GM19099 (cell line): ENCODE results near the gene SYTL1.

Experiments used
- POLR2A ChIP-seq: IDR thresholded peaks from 3 replicates; pipeline ENCODE4 v1.6.1; 2011; ENCODE audit warnings: low read depth; ENCODE audit not compliant: insufficient read length; ENCODE audit errors: extremely low read depth

The SYTL1 gene

GRCh38 chr1:27306892-27307761 lies 34.7 kb upstream of the SYTL1 start:
- no peak for TF ChIP-seq POLR2A

DNA sequence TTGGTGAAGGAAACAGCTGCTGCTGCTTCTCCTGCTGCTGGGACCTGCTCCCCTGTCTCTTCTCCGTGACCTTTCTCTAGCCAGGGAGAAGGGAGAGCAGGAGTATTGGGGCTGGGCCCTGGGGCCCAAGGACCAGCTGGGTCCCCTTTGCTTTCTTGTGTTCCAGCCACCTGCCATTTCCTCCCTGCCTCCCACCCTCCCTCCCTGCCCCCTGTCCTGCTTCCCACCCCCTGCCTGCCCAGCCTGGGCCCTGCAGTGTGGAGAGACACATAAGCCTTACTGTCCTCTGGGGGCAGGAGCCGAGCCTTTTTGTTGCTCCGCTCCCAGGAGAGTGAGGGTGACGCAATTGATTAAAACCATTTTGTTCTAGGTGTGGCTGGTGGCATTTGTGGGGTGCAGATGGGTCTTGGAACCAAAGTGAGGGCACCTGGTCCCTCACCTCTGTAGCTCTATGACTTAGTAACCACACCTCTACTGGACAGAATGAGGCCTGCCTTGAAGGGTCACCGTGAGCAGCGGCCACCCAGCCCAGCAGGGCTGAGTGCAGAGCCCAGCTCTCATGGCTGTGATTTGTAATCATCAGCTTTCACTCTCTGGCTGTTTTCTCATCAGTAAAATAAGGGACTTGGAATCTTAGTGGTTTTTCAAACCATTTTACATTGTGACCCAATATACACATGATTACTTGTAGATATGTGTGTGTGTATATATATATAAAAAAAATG lies 33.8 kb upstream of the SYTL1 start:
- no peak for TF ChIP-seq POLR2A

GRCh38 chr1:27314169-27314568 lies 27.7 kb upstream of the SYTL1 start:
- no peak for TF ChIP-seq POLR2A

DNA sequence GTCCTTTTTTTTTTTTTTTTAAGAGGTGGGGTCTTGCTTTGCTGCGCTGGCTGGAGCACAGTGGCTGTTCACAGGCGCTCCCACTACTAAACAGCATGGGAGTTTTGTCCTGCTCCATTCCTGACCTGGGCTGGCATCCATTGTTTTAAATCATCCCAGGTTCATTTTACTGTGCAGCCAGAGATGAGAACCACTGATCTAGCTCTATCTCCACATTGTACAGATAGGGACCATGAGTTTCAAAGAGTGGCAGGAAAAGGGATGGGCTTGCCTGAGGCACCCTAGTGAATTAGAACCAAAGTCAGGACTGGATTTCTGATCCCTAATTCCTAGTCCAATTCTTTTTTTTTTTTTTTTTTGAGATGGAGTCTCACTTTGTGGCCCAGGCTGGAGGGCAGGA lies 27.1 kb upstream of the SYTL1 start:
- TF ChIP-seq POLR2A, result no peak

- no peak for TF ChIP-seq POLR2A
These were observed 25.0 kb upstream of the SYTL1 start for GRCh38 chr1:27316860-27317259.

DNA sequence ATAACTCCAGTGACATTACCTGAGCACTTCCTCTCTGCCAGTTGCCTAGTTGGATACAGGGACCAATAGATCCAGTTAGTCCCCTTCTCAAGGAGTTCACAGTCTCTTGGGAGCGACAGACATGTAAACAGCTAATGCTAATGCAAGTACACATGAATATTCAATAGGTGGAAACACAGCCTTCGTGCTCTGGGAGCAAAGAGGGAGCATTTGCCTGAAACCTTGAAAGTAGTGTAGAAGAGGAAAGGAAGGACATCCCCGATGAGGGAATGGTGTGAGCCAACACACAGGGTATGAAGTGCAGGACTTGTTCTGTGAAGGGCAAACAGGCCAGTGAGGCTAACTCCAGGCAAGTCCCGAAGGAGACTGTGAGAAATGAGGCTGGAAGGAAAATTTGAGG lies 23.7 kb upstream of the SYTL1 start:
- no peak for TF ChIP-seq POLR2A

DNA sequence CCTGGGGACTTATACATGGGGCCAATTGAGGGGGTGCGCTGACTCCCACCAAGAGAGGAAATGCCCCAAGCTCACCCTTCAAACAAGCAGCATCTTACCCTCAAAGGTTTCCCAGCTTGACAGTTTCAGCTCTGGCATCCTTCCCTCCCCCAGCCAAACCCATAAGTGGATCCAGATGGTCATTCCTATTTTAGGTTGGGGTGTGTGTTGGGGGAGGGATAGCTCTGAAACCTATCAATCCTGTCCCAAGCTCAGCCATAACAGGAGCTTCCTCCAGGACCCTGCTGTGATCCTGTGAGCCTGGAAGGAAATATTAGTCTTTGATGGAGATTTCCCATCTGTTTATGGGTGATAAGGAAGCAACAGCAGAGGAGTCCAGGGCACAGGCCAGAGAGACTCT lies 23.2 kb upstream of the SYTL1 start:
- TF ChIP-seq POLR2A, result no peak

DNA sequence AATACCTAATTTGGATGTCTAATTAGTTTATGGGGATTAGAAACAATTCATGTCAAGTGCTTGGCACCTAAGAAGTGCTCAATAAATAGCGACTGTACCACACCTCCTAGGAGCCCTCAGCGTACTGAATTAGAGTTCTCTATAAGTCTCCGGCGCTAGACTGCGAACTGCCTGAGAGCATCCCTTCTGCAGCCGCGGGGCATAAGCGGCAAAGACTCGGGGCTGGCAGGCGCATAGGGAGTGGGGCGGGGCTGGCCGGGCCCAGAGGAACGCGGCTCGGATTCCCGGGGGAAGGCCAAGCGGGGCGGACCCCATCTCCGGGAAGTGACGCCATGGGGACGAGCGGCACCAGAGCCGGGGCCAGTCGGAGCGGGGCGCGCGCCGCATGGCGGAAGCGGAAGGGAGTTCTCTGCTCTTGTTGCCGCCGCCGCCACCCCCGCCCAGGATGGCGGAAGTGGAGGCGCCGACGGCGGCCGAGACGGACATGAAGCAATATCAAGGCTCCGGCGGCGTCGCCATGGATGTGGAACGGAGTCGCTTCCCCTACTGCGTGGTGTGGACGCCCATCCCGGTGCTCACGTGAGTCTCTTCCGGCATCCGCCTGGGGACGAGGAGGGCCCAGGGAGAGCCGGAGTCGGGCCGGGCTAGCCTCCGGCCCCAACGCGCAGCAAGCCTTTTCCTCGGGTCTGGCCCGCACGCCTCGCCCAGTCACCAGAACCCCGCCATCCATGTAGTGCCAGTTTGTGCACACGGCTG lies 19.8 kb upstream of the SYTL1 start, which contains the start of gene TMEM222:
TSS of gene TMEM222 (plus strand) at position 351 of the 756 bp plus-strand sequence. CDS start at position 386, 35 bp downstream.
- peak; percentile 91 for TF ChIP-seq POLR2A

- TF ChIP-seq POLR2A, result no peak
These were observed 19.1 kb upstream of the SYTL1 start for GRCh38 chr1:27322569-27323240.

DNA sequence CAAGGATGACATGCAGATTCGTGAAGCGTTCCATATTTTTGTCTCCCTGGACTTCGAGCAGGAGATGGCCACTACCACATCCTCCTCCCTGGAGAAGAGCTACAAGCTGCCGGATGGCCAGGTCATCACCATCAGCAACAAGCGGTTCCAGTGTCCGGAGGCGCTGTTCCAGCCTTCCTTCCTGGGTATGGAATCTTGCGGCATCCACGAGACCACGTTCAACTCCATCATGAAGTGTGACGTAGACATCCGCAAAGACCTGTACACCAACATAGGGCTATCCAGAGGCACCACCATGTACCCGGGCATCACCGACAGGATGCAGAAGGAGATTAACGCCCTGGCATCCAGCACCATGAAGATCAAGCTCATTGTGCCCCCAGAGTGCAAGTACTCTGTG lies 16.5 kb upstream of the SYTL1 start:
- TF ChIP-seq POLR2A, result no peak

- no peak for TF ChIP-seq POLR2A
These were observed 13.9 kb upstream of the SYTL1 start for GRCh38 chr1:27327964-27328363.

- no peak for TF ChIP-seq POLR2A
These were observed 11.0 kb upstream of the SYTL1 start for GRCh38 chr1:27330786-27331185.

GRCh38 chr1:27331426-27331825 lies 10.4 kb upstream of the SYTL1 start:
- TF ChIP-seq POLR2A, result no peak

- TF ChIP-seq POLR2A, result no peak
These were observed 9.9 kb upstream of the SYTL1 start for GRCh38 chr1:27331922-27332321.
